C4-2B (cell line): ENCODE measurements around the gene DRGX.

ENCODE experiments used
- ZFX ChIP-seq: fragments of 450-650 bp; IDR thresholded peaks from 2 replicates; pipeline ENCODE4 v1.6.1; 2017
- TF ChIP-seq, protein P1 (sequence below): fragments of 450-650 bp; conservative IDR thresholded peaks from 2 replicates; pipeline ENCODE4 v1.5.1; 2017; ENCODE audit warnings: mild to moderate bottlenecking

DNA sequence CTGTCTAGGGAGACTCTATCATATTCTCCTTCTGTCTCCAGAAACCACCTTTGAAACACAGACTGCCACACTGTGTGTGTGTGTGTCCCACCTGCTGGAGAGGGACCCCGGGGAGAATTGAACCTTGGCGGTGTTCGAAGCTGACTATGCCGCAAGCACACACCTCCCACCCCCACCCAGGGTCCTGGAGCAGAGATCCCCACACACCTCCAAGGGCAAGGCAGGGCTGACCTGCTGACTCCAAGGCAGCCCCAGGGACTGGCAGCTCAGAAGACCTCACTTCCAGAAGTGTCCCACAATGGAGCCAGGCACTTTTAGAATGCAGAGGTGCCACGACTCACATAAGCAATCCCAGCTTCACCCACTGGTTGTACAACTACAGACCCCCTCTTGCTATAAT lies 13.1 kb downstream of the DRGX start:
- TF ChIP-seq, protein P1, sequence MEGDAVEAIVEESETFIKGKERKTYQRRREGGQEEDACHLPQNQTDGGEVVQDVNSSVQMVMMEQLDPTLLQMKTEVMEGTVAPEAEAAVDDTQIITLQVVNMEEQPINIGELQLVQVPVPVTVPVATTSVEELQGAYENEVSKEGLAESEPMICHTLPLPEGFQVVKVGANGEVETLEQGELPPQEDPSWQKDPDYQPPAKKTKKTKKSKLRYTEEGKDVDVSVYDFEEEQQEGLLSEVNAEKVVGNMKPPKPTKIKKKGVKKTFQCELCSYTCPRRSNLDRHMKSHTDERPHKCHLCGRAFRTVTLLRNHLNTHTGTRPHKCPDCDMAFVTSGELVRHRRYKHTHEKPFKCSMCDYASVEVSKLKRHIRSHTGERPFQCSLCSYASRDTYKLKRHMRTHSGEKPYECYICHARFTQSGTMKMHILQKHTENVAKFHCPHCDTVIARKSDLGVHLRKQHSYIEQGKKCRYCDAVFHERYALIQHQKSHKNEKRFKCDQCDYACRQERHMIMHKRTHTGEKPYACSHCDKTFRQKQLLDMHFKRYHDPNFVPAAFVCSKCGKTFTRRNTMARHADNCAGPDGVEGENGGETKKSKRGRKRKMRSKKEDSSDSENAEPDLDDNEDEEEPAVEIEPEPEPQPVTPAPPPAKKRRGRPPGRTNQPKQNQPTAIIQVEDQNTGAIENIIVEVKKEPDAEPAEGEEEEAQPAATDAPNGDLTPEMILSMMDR = no peak
- no peak for TF ChIP-seq ZFX
